ENCODE measurements around the gene CYBC1.

The CYBC1 gene

DNA sequence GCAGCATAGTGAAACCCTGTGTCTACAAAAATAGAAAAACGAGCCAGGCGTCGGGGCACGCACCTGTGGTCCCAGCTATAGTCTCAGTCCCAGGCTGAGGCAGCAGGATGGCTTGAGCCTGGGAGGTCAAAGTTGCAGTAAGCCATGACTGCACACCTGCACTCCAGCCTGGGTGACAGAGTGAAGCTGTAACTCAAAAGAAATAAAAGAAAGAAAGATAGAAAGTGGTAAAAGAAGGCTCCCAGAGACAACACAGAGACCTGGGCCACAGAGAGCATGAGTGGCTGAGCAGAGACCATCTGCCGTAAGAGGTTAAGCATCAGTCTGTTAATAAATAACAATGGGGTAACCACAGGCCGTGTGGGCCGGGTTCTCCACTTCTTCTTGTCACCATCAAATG lies 47.7 kb downstream of the CYBC1 start:
- TF ChIP-seq, protein P1, sequence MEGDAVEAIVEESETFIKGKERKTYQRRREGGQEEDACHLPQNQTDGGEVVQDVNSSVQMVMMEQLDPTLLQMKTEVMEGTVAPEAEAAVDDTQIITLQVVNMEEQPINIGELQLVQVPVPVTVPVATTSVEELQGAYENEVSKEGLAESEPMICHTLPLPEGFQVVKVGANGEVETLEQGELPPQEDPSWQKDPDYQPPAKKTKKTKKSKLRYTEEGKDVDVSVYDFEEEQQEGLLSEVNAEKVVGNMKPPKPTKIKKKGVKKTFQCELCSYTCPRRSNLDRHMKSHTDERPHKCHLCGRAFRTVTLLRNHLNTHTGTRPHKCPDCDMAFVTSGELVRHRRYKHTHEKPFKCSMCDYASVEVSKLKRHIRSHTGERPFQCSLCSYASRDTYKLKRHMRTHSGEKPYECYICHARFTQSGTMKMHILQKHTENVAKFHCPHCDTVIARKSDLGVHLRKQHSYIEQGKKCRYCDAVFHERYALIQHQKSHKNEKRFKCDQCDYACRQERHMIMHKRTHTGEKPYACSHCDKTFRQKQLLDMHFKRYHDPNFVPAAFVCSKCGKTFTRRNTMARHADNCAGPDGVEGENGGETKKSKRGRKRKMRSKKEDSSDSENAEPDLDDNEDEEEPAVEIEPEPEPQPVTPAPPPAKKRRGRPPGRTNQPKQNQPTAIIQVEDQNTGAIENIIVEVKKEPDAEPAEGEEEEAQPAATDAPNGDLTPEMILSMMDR (IDR thresholded peaks at IDR 0.05; ENCODE audit: low read depth, low read length): no peak
- no peak overlapping the region for H3K4me3 ChIP-seq (ENCODE audit: low read depth, low read length)

DNA sequence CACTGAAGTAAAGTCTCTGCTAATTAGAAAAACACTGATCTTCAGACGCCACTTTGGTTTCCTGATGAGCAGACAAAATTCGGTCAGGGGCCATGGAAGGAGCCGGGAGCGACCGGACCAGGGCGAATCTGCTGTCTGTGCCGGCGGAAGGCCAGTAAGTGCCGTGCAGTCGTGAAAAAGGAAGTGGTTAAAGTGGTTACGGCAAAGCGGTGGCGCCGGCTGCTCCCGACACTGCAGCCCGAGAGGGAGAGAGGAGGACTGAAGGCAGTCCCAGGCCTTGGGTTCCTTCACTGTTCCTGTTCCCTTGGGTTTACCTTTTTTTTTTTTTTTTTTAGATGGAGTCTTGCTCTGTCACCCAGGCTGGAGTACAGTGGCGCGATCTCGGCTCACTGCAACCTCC lies 49.7 kb downstream of the CYBC1 start:
- no peak overlapping the region for H3K4me3 ChIP-seq (ENCODE audit: low read depth, low read length)
- TF ChIP-seq, protein P1 (IDR thresholded peaks at IDR 0.05; ENCODE audit: low read depth, low read length): no peak

DNA sequence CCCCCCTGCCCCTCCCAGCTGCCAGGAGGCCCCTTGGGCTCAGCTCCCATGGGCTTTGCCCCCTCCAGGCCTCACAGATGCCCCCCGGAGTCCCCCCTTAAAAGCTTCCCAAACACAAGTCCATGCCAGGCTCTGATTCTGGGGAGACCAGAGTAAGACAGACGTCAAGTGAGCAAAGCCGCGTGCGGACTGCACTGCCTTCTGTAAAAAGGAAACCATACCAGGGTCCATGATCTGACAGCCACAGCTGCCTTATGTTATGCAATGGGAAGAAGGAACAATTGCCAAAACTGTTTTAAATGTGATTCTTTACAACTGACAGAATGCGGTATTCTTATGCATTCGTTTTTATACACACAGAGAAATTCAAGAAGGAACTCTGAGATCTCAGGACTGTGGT lies 50.3 kb downstream of the CYBC1 start:
- TF ChIP-seq, protein P1 (IDR thresholded peaks at IDR 0.05; ENCODE audit: low read depth, low read length): no peak
- H3K4me3 ChIP-seq (ENCODE audit: low read depth, low read length): no peak overlapping the region

DNA sequence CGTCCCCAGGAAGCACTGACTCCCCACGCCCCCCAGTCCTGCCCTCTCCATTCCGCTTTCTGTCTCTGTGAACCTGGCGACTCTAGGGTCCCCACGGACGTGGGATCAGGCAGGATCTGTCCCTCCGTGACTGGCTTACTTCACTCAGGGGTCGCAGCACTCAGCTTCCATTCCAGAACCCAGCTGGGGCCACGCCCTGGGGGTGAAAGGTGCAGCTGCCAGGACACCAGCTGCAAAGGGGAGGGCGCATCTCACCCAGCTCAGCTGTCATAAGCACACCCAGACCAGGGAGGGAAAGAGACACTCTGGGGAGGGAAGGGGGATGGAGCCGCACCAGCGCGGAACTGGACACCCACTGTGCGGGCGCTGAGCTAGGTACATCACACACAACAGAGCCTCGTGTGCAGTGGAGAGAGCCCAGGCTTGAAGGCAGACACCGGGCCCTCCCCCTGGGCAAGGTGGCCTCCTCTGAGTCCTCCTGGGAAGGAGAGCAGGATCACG lies 50.9 kb downstream of the CYBC1 start:
- TF ChIP-seq, protein P1 (IDR thresholded peaks at IDR 0.05; ENCODE audit: low read depth, low read length): no peak
- H3K4me3 ChIP-seq (ENCODE audit: low read depth, low read length): no peak overlapping the region

DNA sequence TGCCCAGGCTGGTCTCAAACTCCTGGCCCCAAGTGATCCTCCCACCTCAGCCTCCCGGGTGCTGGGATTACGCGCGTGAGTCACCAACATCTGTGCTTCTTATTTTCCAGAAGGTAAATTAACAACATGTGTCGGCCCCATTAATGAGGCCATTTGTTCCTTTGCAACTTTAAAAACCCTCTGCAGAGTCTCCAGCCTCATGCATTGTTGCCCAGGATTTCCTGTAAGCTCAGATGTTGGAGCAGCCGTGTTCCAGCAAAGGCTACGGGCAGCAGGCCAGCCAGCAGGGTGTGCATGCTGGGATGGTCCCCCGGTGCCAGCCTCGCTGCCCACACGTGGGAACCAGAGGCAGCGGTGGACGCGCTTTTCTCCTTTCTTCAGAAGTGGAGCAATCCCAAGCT lies 51.5 kb downstream of the CYBC1 start:
- no peak overlapping the region for H3K4me3 ChIP-seq (ENCODE audit: low read depth, low read length)
- TF ChIP-seq, protein P1 (IDR thresholded peaks at IDR 0.05; ENCODE audit: low read depth, low read length): no peak

DNA sequence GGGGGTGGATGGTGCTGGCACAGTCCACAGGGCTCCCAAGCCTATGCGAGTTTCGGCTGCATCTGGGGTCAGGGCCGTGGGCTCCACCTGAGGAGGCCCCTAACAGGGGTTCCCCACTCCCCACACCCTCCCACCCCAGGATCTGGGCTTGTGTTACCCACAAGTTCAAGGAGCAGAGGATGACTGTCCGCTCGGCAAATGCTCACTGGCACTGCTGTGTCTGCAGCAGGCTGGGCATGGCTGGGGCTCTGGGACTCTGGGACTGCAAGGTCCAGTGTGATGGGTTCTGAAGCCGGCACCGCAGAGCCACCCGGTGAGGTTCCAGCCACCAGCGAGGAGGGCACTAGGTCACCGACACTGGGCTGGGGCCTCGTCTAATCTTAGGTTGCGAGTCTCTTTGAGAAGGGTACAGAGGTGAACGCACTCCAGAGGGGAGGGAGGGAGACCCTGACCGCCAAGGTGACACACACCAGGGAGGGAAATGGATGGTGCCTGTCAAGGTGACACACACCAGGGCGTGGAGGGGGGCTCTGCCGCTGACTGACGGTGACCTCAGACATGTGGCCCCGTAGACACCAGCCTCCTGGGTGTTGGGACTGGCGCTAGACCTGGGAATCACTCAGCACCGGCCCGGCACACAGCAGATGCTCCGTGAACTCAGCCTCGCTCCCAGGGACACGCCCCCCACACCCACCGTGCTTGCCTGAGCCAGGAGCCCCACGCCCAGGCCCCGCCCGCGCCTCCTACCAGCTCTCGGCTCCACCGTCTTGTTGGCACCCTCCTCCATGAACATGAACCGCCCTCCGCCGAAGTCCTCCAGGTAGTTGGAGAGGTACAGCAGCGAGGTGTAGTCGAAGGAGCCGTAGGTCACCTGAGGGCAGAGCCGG lies 52.9 kb downstream of the CYBC1 start:
- TF ChIP-seq, protein P1 (IDR thresholded peaks at IDR 0.05; ENCODE audit: low read depth, low read length): no peak
- H3K4me3 ChIP-seq (ENCODE audit: low read depth, low read length): no peak overlapping the region

All from WI38 (cell line).